Smooth muscle cell of the coronary artery (primary cell): ENCODE results near the gene GLB1L3. TPM values are rescaled to one million over a fixed set of nuclear protein-coding genes. Genes with fewer than 3 reads are reported as not detected.

ENCODE experiments used
- total RNA-seq: library from RNA; depleted of rRNA; stranded (reverse); fragments of >200 nt; gene quantifications from 2 replicates; pipeline ENCODE4 v1.2.3, GENCODE V29; 2014; ENCODE audit warnings: low replicate concordance

Gene GLB1L3
- total RNA-seq: not detected in 2 replicates

DNA sequence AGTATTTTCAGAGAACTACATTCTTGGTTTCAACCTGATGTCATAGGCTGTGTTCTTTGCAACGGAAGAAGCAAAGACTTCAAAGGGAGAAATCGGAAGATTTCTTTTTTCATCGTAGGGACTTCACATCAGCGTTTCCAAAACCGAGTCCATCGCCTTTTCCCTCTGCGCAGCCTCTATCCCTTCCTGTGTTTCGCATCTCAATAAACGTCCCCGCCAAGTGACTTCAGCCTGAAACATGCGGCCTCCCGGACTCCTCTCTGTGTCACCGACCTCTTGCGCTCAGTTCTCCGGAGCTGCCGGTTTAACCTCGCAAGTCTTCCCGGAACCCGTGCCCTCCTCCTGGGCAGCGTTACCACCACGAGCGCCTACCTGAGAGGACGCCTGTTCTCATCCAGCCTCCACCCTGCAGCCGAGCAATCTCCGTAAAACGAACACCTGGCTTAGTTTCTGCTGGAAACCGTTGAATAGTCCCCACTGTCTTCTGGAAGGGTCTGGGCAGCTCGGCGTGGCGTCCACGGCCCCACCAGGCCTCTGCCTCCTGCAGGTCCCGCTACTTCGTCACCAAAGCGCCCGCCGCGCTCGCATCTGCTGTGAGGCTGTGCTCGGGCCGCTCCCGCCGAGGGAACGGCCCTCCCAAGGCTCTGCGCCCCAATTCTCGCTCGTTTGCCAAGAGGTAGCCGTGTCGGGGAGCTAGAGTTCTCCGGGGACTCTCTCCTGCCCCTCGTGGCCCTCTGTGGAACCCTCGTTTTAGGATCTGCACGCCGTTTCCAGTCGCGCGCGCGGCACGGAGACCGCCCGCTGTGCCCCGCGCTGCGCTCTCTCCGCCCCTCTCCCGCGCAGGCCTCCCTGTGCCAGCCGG is at the start of gene GLB1L3:
GLB1L3 (plus strand) TSS at position 846 of the 862 bp plus-strand sequence. CDS start 362 bp downstream, outside the sequence.

GRCh38 chr11:134253188-134253993 is 22.8 kb upstream of the GLB1L3 start, which contains the start of the genes ACAD8 and THYN1:
Gene ACAD8, plus strand, starts transcription at chr11:134253568. Its CDS starts 33 bp downstream, at chr11:134253601.
Gene THYN1, minus strand, starts transcription at chr11:134253352. Its CDS starts 470 bp downstream, at chr11:134252882.

GRCh38 chr11:134331354-134332188 is 55.4 kb downstream of the GLB1L3 start, which contains the start of gene GLB1L2:
Gene GLB1L2, plus strand, starts transcription at chr11:134331988. Its CDS starts 74 bp downstream, at chr11:134332062.

Other genes with a start within 250 kb of the GLB1L3 start
- gene JAM3, start 207.3 kb upstream of the GLB1L3 start, total RNA-seq: 61.4 and 204 TPM in 2 replicates
- 8.3 and 11.7 TPM in 2 replicates for gene NCAPD3, start 52.4 kb upstream of the GLB1L3 start, total RNA-seq
- gene VPS26B, start 51.7 kb upstream of the GLB1L3 start, total RNA-seq: 32.3 and 39.9 TPM in 2 replicates
- gene THYN1, start 23.0 kb upstream of the GLB1L3 start, total RNA-seq: 39.7 and 65.6 TPM in 2 replicates
- gene ACAD8, start 22.8 kb upstream of the GLB1L3 start, total RNA-seq: 15.4 and 16.2 TPM in 2 replicates
- gene GLB1L2, start 55.6 kb downstream of the GLB1L3 start, total RNA-seq: 0.15 and 0.23 TPM in 2 replicates
- not detected in 2 replicates for gene B3GAT1, start 135.9 kb downstream of the GLB1L3 start, total RNA-seq